HG02642 (cell line): ENCODE results near the gene TNFRSF9.
A peak's percentile ranks its signal among the peaks of the same experiment; 100 is the strongest.
"Not testable (repeated sequence)": the region's sequence is repeated elsewhere in the genome, so short reads cannot be mapped to it uniquely, and the experiment has no call there.

ENCODE experiments used
- ATAC-seq: cut with Tn5 transposase; IDR thresholded peaks from one replicate; pipeline ENCODE4 v1.9.1; 2021; ENCODE audit warnings: mild to moderate bottlenecking; ENCODE audit not compliant: unreplicated experiment, poor library complexity

TNFRSF9 gene

DNA sequence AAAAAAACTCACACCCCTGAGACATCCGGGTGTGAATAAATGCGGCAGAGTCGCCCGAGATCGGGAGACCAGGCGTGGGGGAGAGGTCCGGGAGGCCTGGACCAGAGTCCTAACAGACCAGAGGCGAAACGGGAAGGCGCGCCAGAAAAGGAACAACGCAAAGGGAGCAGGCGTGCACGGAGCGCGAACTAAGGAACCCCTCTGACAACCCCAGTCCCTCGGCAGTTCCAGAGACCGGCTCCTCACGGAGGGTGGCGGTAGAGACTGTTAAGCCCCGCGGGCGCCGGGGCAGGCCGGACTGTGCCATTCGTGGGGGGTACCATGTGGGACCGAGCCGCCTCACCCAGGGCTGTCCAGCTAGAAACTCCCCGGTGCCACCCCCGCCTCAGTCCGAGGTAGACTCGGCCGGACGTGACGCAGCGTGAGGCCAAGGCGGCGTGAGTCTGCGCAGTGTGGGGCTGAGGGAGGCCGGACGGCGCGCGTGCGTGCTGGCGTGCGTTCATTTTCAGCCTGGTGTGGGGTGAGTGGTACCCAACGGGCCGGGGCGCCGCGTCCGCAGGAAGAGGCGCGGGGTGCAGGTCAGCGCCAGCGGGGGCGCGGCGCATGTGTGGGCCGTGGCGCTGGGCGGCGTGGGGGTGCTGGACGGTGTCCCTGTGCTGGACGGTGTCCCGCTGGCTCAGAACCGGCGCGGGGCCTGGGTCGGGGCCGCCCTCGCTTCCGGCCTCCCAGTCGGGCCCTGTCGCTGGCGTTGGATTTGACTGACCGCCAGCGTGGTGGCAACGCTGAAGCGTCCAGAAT is 20.8 kb upstream of the TNFRSF9 start, which contains the start of gene PARK7:
PARK7 (plus strand) TSS at position 496 of the 798 bp plus-strand sequence. CDS start 1,075 bp downstream, outside the sequence.
- peak; percentile 95 for ATAC-seq

DNA sequence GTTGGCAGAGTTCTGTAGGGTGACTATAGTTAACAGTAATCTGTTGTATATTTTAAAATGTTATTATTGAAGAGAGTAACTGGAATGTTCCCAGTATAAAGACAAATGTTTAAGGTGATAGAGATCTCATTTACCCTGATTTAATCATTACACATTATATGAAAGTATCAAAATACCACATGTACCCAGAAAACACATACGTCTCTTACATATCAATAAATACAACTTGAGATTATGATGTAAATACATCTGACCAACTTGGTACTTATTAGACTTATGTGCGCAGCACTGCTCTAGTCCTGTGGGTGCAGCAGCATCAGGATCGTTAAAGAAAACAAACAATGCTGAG is 20.2 kb upstream of the TNFRSF9 start:
- ATAC-seq, result no peak

DNA sequence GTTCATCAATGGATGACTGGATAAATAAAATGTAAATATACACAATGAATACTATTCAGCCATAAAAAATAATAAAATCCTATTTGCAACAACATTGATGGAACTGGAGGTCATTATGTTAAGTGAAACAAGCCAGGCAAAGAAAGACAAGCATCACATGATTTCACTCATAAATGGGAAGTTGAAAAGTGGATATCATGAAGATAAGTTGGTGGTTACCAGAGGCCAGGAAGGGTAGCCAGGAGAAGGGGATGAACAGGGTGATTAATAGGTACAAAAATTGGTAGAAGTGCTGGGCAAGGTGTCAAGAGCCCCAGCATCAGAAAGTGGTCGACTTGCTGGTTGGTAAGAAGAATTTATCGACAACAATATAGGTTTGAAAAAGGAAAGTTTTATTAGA is 19.5 kb upstream of the TNFRSF9 start:
- ATAC-seq, result no peak

DNA sequence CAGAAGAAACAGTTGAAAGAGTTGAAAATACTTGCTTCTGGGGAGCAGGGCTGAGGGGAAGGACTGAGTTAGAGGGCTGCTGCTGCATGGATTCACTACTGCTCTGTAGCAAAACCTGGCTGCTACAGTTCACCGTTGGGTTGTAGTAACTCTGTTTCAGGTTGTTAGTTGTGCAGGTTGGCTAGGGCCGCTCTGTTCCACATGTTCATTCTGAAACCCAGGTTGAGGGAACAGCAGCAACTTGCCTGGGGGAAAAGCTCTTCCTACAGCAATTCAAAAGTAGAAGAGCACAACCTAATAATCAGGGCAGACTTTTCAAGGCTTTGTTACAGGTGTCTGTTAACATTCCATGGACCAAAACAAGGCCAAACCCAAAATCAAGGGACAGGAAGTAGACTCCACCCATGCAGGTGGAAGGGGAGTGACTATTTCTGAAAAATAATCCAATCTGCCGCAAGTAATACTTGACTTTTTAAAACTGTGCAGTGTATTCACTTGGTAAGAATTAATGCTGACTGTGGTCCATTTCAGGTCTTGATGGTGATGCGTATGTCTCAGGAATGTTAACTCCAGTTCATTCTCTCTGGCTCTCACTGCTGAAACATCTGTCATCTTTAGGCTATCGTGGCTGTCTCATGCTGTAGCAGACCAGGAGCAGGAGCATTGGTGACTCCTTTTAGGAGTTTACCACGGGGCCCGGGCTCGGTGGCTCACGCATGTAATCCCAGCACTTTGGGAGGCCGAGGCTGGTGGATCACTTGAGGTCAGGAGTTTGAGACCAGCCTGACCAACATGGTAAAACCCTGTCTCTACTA is 15.8 kb upstream of the TNFRSF9 start:
- no peak for ATAC-seq

DNA sequence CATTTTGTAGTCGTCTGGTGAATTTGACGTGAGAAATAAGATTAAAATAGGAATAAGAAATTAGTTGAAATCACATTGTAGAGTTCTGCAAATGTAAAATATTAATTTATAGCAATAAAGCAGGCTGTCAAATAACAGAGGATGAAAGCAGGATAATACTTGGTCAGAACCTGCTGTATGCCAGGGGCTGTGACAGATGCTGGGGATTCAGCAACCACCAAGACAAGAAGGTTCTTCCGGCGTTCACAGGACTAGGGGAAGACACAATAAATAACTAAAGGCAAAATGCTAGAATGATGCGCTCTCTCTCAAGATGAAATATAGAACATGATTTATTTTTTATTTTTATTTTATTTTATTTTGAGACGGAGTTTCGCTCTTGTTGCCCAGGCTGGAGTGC is 14.0 kb upstream of the TNFRSF9 start:
- no peak for ATAC-seq

DNA sequence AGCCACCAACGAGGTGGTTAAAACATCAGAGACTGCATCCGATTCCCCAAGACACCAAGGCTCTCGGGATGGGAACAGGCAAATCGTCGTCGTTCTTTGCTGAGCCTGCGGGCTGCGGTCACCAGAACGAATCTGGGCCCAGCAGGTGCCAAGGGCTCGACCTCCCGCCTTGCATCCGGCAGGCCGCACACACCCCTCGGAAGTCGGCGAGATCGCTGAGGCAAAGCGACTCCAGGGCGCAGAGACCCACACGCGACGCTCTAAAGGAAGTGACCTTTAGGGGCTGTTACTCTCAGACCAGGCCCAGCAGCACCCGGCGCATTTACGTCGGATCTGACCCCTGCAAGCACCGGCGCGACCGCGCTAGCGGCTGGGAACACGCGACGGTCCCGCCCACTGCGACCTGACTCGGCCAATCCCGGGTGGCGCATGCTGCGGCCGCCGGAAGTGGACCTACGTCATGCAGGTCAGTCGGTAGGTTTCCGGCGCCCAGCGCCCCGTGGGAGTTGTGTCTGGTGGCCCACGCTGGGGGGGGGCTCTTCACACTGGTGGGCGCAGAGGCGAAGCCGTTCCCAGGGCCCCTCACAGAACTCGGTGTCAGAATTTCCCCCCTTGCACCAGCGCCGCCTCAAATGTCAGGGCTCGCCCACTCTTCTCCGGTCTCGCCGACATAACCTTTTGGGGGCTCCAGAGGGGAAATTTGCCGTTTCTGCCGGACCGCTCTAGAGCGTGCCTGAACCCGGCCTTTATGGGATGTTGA is 13.4 kb upstream of the TNFRSF9 start:
- peak; percentile 98 for ATAC-seq

DNA sequence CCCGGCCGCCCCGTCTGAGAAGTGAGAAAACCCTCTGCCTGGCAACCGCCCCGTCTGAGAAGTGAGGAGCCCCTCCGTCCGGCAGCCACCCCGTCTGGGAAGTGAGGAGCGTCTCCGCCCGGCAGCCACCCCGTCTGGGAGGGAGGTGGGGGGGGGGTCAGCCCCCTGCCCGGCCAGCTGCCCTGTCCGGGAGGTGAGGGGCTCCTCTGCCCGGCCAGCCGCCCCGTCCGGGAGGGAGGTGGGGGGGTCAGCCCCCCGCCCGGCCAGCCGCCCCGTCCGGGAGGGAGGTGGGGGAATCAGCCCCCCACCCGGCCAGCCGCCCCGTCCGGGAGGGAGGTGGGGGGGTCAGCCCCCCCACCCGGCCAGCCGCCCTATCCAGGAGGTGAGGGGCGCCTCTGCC is 12.2 kb upstream of the TNFRSF9 start:
- not testable (repeated sequence) for ATAC-seq

DNA sequence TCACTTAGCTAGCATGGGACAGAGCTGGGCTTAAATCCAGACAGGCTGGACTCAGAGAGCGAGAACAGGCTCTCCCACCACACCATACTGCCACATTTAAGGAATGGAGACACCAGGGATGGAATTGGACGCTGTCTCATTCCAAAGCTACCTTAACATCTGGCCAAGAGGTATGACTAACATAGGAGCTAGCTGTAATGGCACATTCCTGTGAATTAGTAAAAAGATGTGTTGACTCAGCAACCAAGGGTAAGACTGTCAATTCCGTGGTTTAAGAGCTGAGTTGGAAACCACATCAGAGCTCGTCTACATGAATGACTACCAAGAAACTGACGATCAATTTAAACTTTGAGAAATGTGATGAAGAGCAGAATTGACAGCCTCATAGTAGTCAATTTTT is 8.3 kb upstream of the TNFRSF9 start:
- no peak for ATAC-seq

DNA sequence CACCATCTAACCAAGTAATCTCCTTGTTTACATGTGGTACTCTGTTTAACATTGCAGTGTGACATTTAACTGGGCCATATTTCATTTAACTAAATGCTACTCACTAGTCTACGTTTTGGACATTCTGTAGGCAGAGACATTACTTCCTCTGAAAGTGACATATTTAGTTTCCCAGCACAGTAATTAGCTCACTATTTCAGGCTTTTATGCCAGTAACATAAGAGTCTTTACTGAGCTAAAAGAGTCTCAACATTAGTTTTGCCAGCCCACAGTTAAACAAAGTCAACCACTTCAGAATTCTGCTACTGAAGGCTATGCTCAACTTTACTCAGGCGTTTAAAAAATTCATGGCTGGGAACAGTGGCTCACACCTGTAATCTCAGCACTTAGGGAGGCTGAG is 2.6 kb upstream of the TNFRSF9 start:
- no peak for ATAC-seq

DNA sequence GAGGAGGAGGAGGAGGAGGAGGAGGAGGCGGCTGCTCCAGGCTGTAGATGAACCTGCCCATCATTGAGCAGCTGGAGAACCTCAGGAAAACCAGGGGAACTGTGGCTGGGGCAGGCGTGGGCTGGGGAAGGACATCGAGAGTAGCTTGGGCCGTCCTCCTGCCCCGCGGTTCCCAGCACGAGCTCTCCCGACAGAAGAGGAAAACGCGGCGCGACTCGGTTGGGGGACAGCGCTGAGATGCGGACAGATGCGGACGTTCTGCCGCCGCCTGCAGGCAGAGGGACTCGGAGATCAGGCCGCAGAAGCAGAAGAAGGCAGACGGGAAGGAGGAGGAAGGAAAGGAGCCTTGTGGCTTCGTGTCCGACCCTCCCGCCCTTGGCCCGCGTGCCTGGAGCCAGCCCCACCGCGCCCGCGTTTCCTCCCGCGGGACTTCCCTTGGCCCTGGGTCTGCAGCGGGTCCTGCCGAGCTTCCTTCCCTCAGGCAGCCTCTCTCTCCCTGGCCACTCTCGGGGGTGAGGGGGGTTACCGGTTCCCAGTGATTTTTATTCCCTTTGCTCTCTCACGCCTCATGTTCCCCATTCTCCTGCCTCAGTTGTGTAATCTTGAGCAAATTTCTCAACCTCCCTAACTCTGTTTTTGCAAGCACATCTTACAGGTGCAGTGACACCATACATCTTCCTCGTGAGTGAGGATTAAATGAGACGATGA is 1.7 kb upstream of the TNFRSF9 start:
- ATAC-seq, result no peak

DNA sequence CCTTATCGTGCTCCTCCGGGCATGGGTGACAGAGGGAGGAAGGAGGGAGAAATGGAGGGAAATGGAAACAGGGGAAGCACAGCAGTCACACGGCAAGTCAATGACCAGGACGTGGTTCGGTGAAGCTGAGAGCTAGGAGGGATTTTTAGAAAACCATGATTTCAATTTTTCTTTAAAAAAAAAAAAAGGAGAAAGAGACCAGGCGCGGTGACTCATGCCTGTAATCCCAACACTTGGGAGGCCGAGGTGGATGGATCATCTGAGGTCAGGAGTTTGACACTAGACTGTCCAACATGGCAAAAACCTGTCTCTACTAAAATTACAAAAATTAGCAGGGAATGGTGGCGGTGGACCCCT is 776 bp upstream of the TNFRSF9 start:
- ATAC-seq, result no peak

DNA sequence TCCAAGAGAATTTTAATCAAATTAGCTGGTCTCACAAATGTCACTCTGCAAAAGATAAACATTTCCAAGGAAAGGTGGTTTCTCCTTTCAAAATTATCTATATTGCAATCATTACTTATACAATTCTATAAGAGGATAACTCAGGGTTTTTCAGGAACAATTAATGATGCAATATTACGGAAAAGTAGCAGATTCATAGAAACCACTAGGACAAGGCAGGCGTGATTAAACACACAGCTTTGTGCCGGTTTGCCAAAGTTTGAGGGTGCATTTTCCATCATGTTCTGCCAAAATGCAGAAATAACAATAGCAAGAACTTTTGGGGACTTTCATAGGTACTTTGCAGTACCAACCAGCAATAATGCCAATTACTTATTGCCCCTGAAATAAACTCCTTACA is 605 bp downstream of the TNFRSF9 start:
- no peak for ATAC-seq

DNA sequence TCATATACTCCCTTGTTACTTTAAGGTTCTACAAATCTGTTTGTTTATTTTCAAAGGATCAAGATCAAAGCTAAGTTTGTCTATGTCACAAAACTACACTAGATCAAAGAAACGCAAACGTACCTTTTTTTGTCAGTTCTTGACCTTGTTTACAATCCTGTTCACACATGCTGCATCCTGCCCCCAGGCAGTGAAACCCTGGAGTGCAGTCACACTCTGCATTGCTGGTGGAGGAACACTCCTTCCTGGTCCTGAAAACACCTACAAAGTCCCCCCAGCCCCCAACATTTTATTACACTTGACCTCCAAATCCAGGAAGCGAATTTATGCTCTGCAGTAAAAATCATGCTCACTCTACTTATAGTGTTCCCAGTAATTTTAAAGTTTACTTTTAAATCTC is 2.6 kb downstream of the TNFRSF9 start:
- no peak for ATAC-seq

DNA sequence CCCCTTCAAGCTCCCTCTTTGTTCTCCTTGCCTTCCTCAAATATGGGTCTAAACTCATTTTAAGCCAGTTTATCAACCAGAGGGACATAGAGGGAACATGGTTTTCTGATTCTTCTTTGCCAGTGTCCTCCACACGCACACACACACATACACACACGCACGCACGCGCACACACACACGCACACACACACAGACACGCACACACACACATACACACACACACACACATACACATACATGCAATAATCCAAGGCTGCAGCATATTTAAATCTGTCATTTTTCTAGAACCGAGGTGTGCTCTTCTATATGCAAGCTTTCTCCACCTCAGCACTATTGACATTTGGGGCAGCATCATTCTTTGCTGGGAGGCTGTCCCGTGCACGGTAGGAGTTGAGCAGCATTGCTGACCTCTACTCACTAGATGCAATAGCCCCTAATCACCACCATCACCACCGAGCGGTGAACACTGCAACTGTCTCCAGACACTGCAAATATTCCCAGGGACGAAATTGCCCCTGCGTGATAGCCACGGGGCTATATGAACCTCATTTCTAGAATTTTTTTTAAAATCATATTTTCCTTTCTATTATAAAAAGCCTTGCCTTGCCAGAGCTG is 8.0 kb downstream of the TNFRSF9 start:
- ATAC-seq, result no peak

DNA sequence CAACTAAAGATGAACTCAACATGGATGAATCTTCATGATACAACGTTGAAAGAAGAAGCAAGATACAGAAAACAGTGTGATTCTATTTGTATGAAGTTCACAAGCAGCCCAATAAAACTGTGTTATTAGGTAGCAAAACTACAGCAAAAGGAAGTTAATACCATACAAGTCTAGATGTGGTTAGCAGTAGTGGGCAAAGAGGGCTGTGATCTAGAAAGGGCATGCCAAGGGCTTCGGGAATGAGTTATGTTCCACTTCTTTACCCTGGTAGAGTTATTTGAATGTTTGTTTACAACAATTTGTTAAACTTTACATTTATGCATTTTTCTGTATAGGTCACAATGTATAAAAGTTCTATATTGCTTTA is 9.2 kb downstream of the TNFRSF9 start:
- no peak for ATAC-seq

DNA sequence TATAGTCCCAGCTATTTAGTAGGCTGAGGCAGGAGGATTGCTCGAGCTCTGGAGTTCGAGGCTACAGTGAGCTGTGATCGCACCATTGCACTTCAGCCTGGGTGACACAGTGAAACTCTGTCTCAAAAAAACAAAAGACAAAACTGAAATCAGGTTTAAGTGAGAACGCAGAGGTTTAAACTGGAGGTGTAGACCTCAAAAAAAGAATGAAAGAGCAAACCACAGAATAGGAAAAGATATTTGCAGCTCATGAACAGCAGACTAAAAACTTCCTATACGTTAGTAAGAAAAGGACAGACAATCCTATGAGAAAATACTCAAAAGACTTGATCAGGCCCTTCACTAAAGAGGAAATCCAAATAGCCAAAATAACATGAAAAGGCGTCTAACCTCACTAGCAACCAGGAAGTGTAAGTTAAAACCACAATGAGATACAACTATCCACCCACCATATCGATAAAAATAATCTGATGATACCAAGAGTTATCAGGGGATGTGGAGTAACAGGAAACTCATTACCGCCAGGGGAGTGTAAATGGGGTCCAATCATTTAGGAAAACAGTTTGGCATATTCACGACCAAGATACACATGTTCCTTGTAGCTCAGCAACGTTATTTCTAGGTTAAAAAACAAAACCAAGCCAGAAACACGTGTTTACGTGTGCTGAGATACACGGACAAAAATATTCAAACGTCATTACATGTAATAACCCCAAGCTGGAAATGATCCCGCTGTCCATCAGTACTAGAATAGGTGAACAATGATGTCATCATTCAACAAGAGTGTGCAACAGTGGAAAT is 9.8 kb downstream of the TNFRSF9 start:
- ATAC-seq, result no peak

DNA sequence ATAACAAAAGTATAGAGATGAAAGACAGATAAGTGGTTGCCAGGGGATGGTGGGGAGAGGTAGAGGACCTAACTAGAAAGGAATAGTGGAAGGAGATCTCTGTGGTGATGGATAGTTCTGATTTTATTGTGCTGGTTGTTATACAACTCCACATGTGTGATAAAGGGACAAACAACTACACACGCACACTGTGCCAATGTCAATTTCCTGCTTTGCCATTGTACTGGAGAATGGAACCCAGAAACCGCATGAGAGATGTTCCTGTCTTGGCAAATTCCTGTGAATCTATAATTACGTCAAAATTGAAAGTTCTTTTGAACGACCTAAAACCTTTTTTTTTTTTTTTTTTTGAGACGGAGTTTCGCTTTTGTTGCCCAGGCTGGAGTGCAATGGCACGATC is 11.0 kb downstream of the TNFRSF9 start:
- no peak for ATAC-seq

DNA sequence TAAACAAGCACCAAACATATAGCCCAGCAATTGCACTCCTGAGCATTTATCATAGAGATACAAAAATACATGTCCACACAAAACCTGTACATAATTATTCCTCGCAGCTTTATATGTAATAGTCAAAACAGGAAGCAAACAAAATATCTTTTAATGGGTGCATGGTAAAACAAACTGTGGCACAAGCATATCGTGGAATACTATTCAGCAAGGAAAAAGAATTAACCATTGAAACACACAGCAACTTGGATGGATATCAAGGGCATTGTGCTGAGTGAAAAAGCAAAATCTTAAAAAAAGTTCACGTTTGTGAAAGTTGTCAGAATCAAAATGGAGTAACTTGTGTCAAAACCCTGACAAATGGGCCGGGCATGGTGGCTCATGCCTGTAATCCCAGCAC is 12.4 kb downstream of the TNFRSF9 start:
- ATAC-seq, result no peak

DNA sequence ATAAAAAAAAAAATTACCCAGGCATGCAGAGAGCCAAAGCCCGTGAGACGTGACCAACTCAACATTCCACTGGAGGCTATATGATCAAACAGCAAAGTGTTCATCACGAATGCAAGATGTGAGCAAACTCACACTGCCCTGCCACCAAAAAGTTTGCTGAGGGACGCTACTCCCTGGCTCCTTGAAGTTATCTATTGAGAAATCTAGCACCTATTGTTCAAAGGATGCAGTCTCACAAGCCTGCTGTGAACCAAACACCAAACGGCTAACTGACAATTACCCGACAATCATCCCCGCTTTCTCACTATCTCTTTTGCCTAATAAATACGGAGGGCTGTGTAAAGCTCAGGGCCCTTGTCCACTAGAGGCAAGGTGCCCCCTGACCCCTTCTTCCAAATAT is 13.6 kb downstream of the TNFRSF9 start:
- not testable (repeated sequence) for ATAC-seq
